Measurements from ENCODE around the gene SLC8A1.

DNA sequence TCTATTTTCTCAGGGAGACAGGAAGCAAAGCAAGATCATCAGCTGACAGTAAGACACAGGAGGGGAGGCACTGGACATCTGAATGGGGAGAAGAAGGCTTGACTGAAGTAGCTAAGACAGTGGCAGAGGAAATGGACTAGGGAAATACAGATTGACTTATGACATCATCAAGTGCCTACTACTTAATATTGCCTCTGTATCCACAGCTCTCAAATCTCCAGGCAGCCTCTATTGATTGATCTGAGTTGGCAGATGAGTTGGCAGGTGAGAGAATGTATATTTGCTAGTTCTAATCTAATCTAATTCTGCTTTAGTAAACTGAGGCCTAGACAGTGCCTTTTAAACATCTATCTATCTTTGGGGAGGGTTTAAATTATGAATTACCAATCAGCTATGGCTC is 242.1 kb downstream of the SLC8A1 start:
- no peak for TF ChIP-seq POLR2A (IDR thresholded peaks at IDR 0.05)
- TF ChIP-seq CTCF (IDR thresholded peaks at IDR 0.05) = no peak

Data from Peyer's patch (tissue), 4 donors.